Sigmoid colon (tissue), 7 donors: Measurements from ENCODE around the gene DCUN1D2. TPM values are rescaled to one million over a fixed set of nuclear protein-coding genes. Genes with fewer than 3 reads are reported as not detected.

ENCODE experiments used
- DNase-seq: peaks from one replicate; pipeline ENCODE4 v3.0.0-alpha.2; 2019
- H3K27ac ChIP-seq, 4 donors: fragments of 200-600 bp; sonication (generic); one replicate each; pipeline ENCODE4 v1.5.1; 2016 to 2019; ENCODE audit warnings: mild to moderate bottlenecking in 1 of 4
- H3K27me3 ChIP-seq, 3 donors: fragments of 200-600 bp; sonication (generic); one replicate each; pipeline ENCODE4 v1.5.1; 2019; ENCODE audit warnings: mild to moderate bottlenecking in 1 of 3
- H3K36me3 ChIP-seq, 4 donors: fragments of 200-600 bp; sonication (generic); one replicate each; pipeline ENCODE4 v1.5.1; 2016 to 2019
- H3K4me1 ChIP-seq, 4 donors: fragments of 200-600 bp; sonication (generic); one replicate each; pipeline ENCODE4 v1.5.1; 2017 to 2019
- H3K4me3 ChIP-seq, 4 donors: fragments of 200-600 bp; sonication (generic); one replicate each; pipeline ENCODE4 v1.5.1; 2017 to 2019; ENCODE audit warnings: mild to moderate bottlenecking in 2 of 4, moderate library complexity in 1 of 4
- H3K9me3 ChIP-seq, 4 donors: fragments of 200-600 bp in 3 of 4; sonication (generic) in 3 of 4; one replicate each; pipeline versions ENCODE4 v1.5.1 to v1.6.1; 2013 to 2019
- EP300 ChIP-seq, 4 donors: sonication (generic); formaldehyde crosslinking; IDR thresholded peaks; one replicate each; pipeline ENCODE4 v1.6.1; 2017; ENCODE audit warnings: antibody characterized with exemption in 4 of 4
- POLR2A ChIP-seq, 2 donors: fragments of 450-650 bp; IDR thresholded peaks; one replicate each; pipeline ENCODE4 v1.6.1; 2016; ENCODE audit warnings: antibody characterized with exemption in 2 of 2, mild to moderate bottlenecking in 2 of 2, moderate library complexity in 2 of 2
- POLR2AphosphoS5 ChIP-seq, 4 donors: sonication (generic); formaldehyde crosslinking; IDR thresholded peaks; one replicate each; pipeline ENCODE4 v1.6.1; 2017; ENCODE audit warnings: antibody characterized with exemption in 4 of 4
- WGBS, 2 donors: extraction: QIAGEN DNeasy Blood & Tissue Kit; methylation state at CpG; one replicate each; pipeline ENCODE4 v1.1.7; 2013; 5-methylcytosine and 5-hydroxymethylcytosine counted together
- intact Hi-C: fragments of 100-400 bp; cut with DNase I; formaldehyde crosslinking; loops from one replicate; pipeline ENCODE4 v1.15.1; 2023
- polyA plus RNA-seq, 3 donors: library from polyadenylated mRNA; stranded (reverse); fragments of 200-250 nt; gene quantifications; one replicate each; pipeline ENCODE4 v1.2.3, GENCODE V29; 2013
- total RNA-seq, 4 donors: library from RNA; depleted of rRNA; stranded (reverse); fragments of >200 nt; gene quantifications; one replicate each; pipeline ENCODE4 v1.1.0, GENCODE V29; 2016
- TF ChIP-seq, protein P1 (sequence below), 4 experiments: fragments of 450-650 bp in 3 of 4; fragments of 200-600 bp in 1 of 4; IDR thresholded peaks; one replicate each; pipeline ENCODE4 v1.5.1; 2016 to 2019; ENCODE audit warnings: antibody characterized with exemption in 4 of 4, mild to moderate bottlenecking in 3 of 4, moderate library complexity in 2 of 4
- donor health status: healthy with polysubstance abuse.
- donor health status: Bipolar disorder and iron deficiency.
- donor health status: healthy.

The DCUN1D2 gene
- total and polyA plus RNA-seq, 7 donors, result 6.6 to 33.0 (median 20.6) TPM

DNA sequence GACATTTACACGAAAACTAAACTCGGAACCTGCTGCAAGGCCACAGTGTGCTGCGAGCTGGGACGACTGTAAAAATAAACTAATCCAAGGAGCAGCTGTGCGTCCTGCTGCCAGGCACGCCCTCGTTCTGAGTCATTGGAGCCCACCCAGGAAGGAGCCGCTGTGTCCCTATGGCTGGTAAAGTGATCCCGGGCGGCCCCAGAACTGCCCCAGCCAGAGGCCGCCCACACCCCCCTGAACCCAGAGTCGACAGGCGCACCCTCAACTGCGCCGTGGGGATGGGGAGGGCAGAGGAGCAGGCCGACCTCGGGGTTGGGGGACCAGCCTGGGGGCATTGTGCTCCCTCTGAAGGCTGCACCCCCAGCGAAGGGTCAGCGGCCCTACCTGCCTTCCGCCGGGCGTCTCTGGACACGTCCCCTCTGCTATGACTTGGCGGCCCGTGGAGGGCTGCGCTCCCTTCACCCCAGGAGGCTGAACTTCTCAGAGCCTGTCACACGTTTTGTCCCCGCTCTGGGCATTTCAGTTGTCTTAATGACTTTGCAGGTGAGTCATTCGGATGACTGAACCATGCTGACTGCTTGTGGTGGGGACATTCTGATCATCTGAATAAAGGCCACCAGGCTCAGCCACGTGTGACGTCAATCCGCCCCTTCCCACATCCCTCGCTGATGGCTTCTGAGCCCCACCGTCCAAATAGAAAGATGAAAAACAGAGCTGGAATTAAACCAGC is 79.9 kb downstream of the DCUN1D2 start:
- peaks cover 0 to 44% (median 35%) of the 10 kb centered on the region in 4 donors for H3K4me1 ChIP-seq
- WGBS, 2 donors, result 71 to 74% methylated on average over 34 of the region's 34 CpGs
- peaks cover 0 to 7% (median 0%) of the 10 kb centered on the region in 3 donors for H3K27me3 ChIP-seq
- intact Hi-C loops, result no loop called here
- no peak overlapping the region for H3K4me3 ChIP-seq
- TF ChIP-seq POLR2A (IDR thresholded peaks at IDR 0.05) (no peak), EP300 (IDR thresholded peaks at IDR 0.05) (peak in 1 of 4 donors; percentile 18), POLR2AphosphoS5 (IDR thresholded peaks at IDR 0.05) (peak in 2 of 4 donors; percentile 20 to 32)
- TF ChIP-seq, protein P1, sequence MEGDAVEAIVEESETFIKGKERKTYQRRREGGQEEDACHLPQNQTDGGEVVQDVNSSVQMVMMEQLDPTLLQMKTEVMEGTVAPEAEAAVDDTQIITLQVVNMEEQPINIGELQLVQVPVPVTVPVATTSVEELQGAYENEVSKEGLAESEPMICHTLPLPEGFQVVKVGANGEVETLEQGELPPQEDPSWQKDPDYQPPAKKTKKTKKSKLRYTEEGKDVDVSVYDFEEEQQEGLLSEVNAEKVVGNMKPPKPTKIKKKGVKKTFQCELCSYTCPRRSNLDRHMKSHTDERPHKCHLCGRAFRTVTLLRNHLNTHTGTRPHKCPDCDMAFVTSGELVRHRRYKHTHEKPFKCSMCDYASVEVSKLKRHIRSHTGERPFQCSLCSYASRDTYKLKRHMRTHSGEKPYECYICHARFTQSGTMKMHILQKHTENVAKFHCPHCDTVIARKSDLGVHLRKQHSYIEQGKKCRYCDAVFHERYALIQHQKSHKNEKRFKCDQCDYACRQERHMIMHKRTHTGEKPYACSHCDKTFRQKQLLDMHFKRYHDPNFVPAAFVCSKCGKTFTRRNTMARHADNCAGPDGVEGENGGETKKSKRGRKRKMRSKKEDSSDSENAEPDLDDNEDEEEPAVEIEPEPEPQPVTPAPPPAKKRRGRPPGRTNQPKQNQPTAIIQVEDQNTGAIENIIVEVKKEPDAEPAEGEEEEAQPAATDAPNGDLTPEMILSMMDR (IDR thresholded peaks at IDR 0.05), result no peak
- peak overlapping the region; percentile 75 to 84 (median 80) for H3K27ac ChIP-seq
- DNase-seq, result peak; percentile 80
- H3K9me3 ChIP-seq, result no peaks in the 10 kb centered on the region
- no peaks in the 10 kb centered on the region for H3K36me3 ChIP-seq

DNA sequence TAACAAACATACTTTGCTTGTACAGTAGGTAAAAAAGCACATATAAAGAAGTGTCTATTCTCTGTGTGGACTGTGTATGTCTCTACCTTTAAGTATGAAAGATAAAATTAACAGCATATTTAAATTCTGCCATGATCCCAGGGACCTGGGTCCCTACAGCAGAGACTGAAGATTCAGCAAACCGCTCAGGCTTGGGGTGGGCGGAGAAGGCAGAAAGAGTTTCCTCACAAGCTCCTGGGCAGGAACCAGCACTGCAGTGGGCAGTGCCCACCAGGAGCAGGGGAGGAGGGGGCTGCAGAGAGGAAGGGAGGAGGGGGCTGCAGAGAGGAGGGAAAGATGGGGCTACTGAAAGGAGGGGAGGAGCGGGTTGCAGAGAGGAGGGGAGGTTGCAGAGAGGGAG is 81.9 kb downstream of the DCUN1D2 start:
- DNase-seq, result peak; percentile 17
- Histone ChIP-seq H3K27me3 (peaks cover 0 to 7% (median 0%) of the 10 kb centered on the region in 3 donors), H3K4me1 (peaks cover 0 to 29% (median 24%) of the 10 kb centered on the region in 4 donors), H3K4me3 (no peak overlapping the region), H3K27ac (no peak overlapping the region), H3K9me3 (no peaks in the 10 kb centered on the region), H3K36me3 (no peaks in the 10 kb centered on the region)
- intact Hi-C loops, result no loop called here
- TF ChIP-seq EP300 (IDR thresholded peaks at IDR 0.05) (no peak), POLR2AphosphoS5 (IDR thresholded peaks at IDR 0.05) (no peak)
- 85 to 87% methylated on average over 3 of the region's 3 CpGs for WGBS, 2 donors

DNA sequence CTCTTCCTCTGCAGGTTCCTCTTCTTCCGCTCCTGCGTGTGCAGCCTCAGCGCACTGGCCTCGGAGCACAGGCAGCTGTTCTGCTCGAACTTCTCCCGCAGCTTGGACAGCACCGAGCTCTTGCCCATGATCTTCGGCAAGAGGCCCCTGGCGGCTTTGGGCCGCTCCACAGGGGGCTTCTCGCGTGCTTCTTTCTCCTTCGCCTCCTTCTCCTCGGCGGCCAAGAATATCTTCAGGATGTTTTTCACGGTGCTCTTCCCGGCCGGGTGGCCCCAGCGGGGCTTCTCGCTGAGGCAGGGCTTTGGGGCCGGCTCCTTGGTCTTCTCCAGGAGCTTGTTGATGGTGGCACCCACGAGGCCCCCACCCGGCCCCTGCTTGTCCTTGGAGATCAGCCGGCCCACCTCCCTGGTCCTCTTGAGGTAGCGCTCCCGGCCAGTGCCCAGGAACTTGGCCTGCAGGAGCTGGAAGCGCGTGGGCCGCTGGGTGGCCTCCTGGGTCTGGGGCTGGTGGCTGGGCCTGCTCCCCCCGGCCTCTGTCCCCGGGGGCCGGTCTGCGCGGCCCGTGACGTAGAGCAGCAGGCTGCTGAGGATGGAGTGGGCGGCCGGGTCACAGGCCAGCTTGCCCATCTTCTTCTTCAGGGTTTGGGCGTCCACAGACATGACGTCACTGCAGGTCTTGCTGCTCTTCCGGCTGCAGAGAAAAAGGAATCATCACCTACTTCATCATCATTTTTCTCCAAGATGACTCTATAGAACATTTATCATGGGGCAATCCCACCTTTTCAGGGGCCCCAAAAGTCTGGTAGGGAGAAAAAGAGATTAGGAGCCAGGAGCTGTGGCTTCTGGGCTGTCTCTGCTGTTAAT is 82.7 kb downstream of the DCUN1D2 start:
- Histone ChIP-seq H3K4me3 (no peak overlapping the region), H3K27ac (no peak overlapping the region), H3K9me3 (no peaks in the 10 kb centered on the region), H3K4me1 (peaks cover 0 to 23% (median 20%) of the 10 kb centered on the region in 4 donors), H3K27me3 (peaks cover 0 to 3% (median 0%) of the 10 kb centered on the region in 3 donors), H3K36me3 (no peaks in the 10 kb centered on the region)
- intact Hi-C loops, result no loop called here
- DNase-seq, result peak; percentile 61
- no peak for TF ChIP-seq POLR2AphosphoS5 (IDR thresholded peaks at IDR 0.05)
- TF ChIP-seq, protein P1 (IDR thresholded peaks at IDR 0.05), result no peak
- TF ChIP-seq EP300 (IDR thresholded peaks at IDR 0.05), result no peak
- TF ChIP-seq POLR2A (IDR thresholded peaks at IDR 0.05), result no peak
- WGBS, 2 donors, result 82 to 88% methylated on average over 41 of the region's 41 CpGs

DNA sequence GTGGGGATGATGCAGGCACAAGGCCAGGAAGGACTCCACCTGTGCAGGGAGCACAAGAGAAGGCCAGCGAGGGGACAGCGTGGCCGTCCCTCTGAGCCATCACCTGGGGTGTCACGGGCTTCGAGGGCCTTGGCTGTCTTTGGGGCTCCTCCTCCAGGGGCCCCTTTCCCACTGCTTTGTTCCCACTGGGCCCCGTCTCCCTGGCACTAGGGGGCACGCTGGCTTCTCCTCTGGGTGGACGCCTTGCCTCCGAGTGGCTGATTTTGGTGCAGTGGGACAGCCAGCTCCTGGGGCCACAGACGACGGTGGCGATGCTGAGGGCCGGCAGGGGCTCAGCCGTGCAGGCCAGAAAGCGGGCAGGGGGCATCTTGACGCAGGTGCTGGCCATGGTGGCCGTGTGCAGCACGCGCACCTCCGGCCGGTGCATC is 83.4 kb downstream of the DCUN1D2 start:
- H3K36me3 ChIP-seq, result no peaks in the 10 kb centered on the region
- 82 to 87% methylated on average over 21 of the region's 21 CpGs for WGBS, 2 donors
- peaks cover 0 to 23% (median 20%) of the 10 kb centered on the region in 4 donors for H3K4me1 ChIP-seq
- peak; percentile 49 for DNase-seq
- H3K27ac ChIP-seq, result no peak overlapping the region
- no peaks in the 10 kb centered on the region for H3K9me3 ChIP-seq
- TF ChIP-seq POLR2AphosphoS5 (IDR thresholded peaks at IDR 0.05) (no peak), EP300 (IDR thresholded peaks at IDR 0.05) (no peak), POLR2A (IDR thresholded peaks at IDR 0.05) (no peak)
- TF ChIP-seq, protein P1 (IDR thresholded peaks at IDR 0.05), result no peak
- H3K27me3 ChIP-seq, result peaks cover 0 to 3% (median 0%) of the 10 kb centered on the region in 3 donors
- no peak overlapping the region for H3K4me3 ChIP-seq
- intact Hi-C loops, result no loop called here
